GM08714 (cell line): ENCODE data around the gene TBC1D24.

Experiments used
- H3K4me3 ChIP-seq: fragments of 200-500 bp; sonication (Bioruptor generic); 2 replicates; pipeline ENCODE4 v1.5.1; 2014; ENCODE audit warnings: mild to moderate bottlenecking, low read length, inconsistent platforms
- ZNF274 ChIP-seq: IDR thresholded peaks from 2 replicates; pipeline ENCODE4 v1.6.1; 2012; ENCODE audit warnings: mild to moderate bottlenecking, low read depth, low read length

Gene TBC1D24

GRCh38 chr16:2459647-2460390 lies 15.1 kb upstream of the TBC1D24 start, which contains the start of gene TEDC2:
Gene TEDC2 (plus strand): TSS chr16:2460109. CDS start chr16:2460145, 36 bp downstream.
- H3K4me3 ChIP-seq, result peak within 1 kb of the TSS; percentile 86
- no peak for TF ChIP-seq ZNF274

GRCh38 chr16:2460391-2460713 lies 14.6 kb upstream of the TBC1D24 start:
- no peak for TF ChIP-seq ZNF274
- peak overlapping the region; percentile 86 for H3K4me3 ChIP-seq

GRCh38 chr16:2460916-2461315 lies 14.0 kb upstream of the TBC1D24 start:
- H3K4me3 ChIP-seq, result peak overlapping the region; percentile 86; the same call in 1 of the 2 replicates
- TF ChIP-seq ZNF274, result no peak

GRCh38 chr16:2462031-2462866 lies 12.7 kb upstream of the TBC1D24 start:
- TF ChIP-seq ZNF274, result no peak
- no peak overlapping the region for H3K4me3 ChIP-seq

GRCh38 chr16:2464333-2464732 lies 10.6 kb upstream of the TBC1D24 start:
- no peak for TF ChIP-seq ZNF274
- H3K4me3 ChIP-seq, result no peak overlapping the region

- H3K4me3 ChIP-seq, result no peak overlapping the region
- TF ChIP-seq ZNF274, result no peak
These were observed 9.1 kb upstream of the TBC1D24 start for GRCh38 chr16:2465653-2466415.

- no peak overlapping the region; the same call in 1 of the 2 replicates for H3K4me3 ChIP-seq
- TF ChIP-seq ZNF274, result no peak
These were observed 8.0 kb upstream of the TBC1D24 start for GRCh38 chr16:2466667-2467527.

GRCh38 chr16:2467528-2468232 lies 7.2 kb upstream of the TBC1D24 start:
- peak overlapping the region; percentile 37; the same call in 1 of the 2 replicates for H3K4me3 ChIP-seq
- no peak for TF ChIP-seq ZNF274

GRCh38 chr16:2468233-2468724 lies 6.6 kb upstream of the TBC1D24 start:
- no peak for TF ChIP-seq ZNF274
- peak overlapping the region; percentile 37; the same call in 1 of the 2 replicates for H3K4me3 ChIP-seq

GRCh38 chr16:2468725-2469398 lies 6.1 kb upstream of the TBC1D24 start:
- no peak for TF ChIP-seq ZNF274
- H3K4me3 ChIP-seq, result peak overlapping the region; percentile 37; the same call in 1 of the 2 replicates

- no peak for TF ChIP-seq ZNF274
- no peak overlapping the region; the same call in 1 of the 2 replicates for H3K4me3 ChIP-seq
These were observed 5.3 kb upstream of the TBC1D24 start for GRCh38 chr16:2469399-2470233.
